ENCODE results near the gene TMEM115. TPM values are rescaled to one million over a fixed set of nuclear protein-coding genes. Genes with fewer than 3 reads are reported as not detected.

The TMEM115 gene
- total RNA-seq, 1 experiment from 2014 or later, result 29.4 TPM

GRCh38 chr3:50371133-50371685 lies 11.9 kb upstream of the TMEM115 start:
- CTCF ChIA-PET, result interaction anchor here (0.6 to 1.2 kb wide), 6 partner anchors 10 to 178 kb away, joined by 3 to 18 read pairs (median 3); no protein-coding TSS in a partner anchor
- TF ChIP-seq CTCF (IDR thresholded peaks at IDR 0.05; ENCODE audit: unreplicated experiment), result no peak
- Mint-ChIP-seq H3K36me3 (ENCODE audit: insufficient read depth, unreplicated experiment) (peaks cover 4% of the 10 kb centered on the region), H3K27ac (ENCODE audit: unreplicated experiment) (no peak overlapping the region), H3K27me3 (ENCODE audit: unreplicated experiment) (peaks cover 68% of the 10 kb centered on the region), H3K9me3 (ENCODE audit: low read depth, unreplicated experiment) (no peaks in the 10 kb centered on the region), H3K4me3 (ENCODE audit: low read depth, unreplicated experiment) (no peak overlapping the region), H3K4me1 (ENCODE audit: low read depth, unreplicated experiment) (no peaks in the 10 kb centered on the region)
- BruUV-seq (replicated peaks), result no TSS peak
- intact Hi-C loops (cut with micrococcal nuclease; ENCODE audit: unreplicated experiment), result loop anchor here (10.0 kb wide), 1 partner anchor 54 kb away; no protein-coding TSS in a partner anchor
- no peak for DNase-seq

GRCh38 chr3:50370594-50370993 lies 11.3 kb upstream of the TMEM115 start:
- intact Hi-C loops (cut with micrococcal nuclease; ENCODE audit: unreplicated experiment), result loop anchor here (1.0 to 10.0 kb wide), 2 partner anchors 54 to 172 kb away; no protein-coding TSS in a partner anchor
- H3K36me3 Mint-ChIP-seq (ENCODE audit: insufficient read depth, unreplicated experiment), result peaks cover 6% of the 10 kb centered on the region
- BruUV-seq (replicated peaks), result no TSS peak
- no peaks in the 10 kb centered on the region for H3K9me3 Mint-ChIP-seq (ENCODE audit: low read depth, unreplicated experiment)
- peaks cover 63% of the 10 kb centered on the region for H3K27me3 Mint-ChIP-seq (ENCODE audit: unreplicated experiment)
- H3K4me3 Mint-ChIP-seq (ENCODE audit: low read depth, unreplicated experiment), result no peak overlapping the region
- peak; percentile 27 for DNase-seq
- H3K27ac Mint-ChIP-seq (ENCODE audit: unreplicated experiment), result no peak overlapping the region
- CTCF ChIA-PET, result interaction anchor here (0.6 to 1.2 kb wide), 6 partner anchors 10 to 179 kb away, joined by 3 to 18 read pairs (median 3); no protein-coding TSS in a partner anchor
- no peak for TF ChIP-seq CTCF (IDR thresholded peaks at IDR 0.05; ENCODE audit: unreplicated experiment)
- no peaks in the 10 kb centered on the region for H3K4me1 Mint-ChIP-seq (ENCODE audit: low read depth, unreplicated experiment)

- TF ChIP-seq CTCF (IDR thresholded peaks at IDR 0.05; ENCODE audit: unreplicated experiment), result no peak
- CTCF ChIA-PET, result interaction anchor here (1.2 kb wide), 1 partner anchor 21 kb away, joined by 3 read pairs; no protein-coding TSS in a partner anchor
- Mint-ChIP-seq H3K27ac (ENCODE audit: unreplicated experiment) (no peak overlapping the region), H3K27me3 (ENCODE audit: unreplicated experiment) (peaks cover 63% of the 10 kb centered on the region), H3K4me1 (ENCODE audit: low read depth, unreplicated experiment) (no peaks in the 10 kb centered on the region), H3K36me3 (ENCODE audit: insufficient read depth, unreplicated experiment) (peaks cover 13% of the 10 kb centered on the region), H3K4me3 (ENCODE audit: low read depth, unreplicated experiment) (no peak overlapping the region), H3K9me3 (ENCODE audit: low read depth, unreplicated experiment) (no peaks in the 10 kb centered on the region)
- intact Hi-C loops (cut with micrococcal nuclease; ENCODE audit: unreplicated experiment), result no loop called here
- DNase-seq, result no peak
- BruUV-seq (replicated peaks), result no TSS peak
Observed at GRCh38 chr3:50369012-50369670, 9.8 kb upstream of the TMEM115 start.

GRCh38 chr3:50365842-50366220 lies 6.5 kb upstream of the TMEM115 start:
- Mint-ChIP-seq H3K4me1 (ENCODE audit: low read depth, unreplicated experiment) (no peaks in the 10 kb centered on the region), H3K27ac (ENCODE audit: unreplicated experiment) (no peak overlapping the region), H3K9me3 (ENCODE audit: low read depth, unreplicated experiment) (no peaks in the 10 kb centered on the region), H3K36me3 (ENCODE audit: insufficient read depth, unreplicated experiment) (peaks cover 13% of the 10 kb centered on the region), H3K4me3 (ENCODE audit: low read depth, unreplicated experiment) (peak overlapping the region; percentile 64), H3K27me3 (ENCODE audit: unreplicated experiment) (peaks cover 44% of the 10 kb centered on the region)
- TF ChIP-seq CTCF (IDR thresholded peaks at IDR 0.05; ENCODE audit: unreplicated experiment), result no peak
- no TSS peak for BruUV-seq (replicated peaks)
- intact Hi-C loops (cut with micrococcal nuclease; ENCODE audit: unreplicated experiment), result no loop called here
- CTCF ChIA-PET, result no interaction called here
- DNase-seq, result no peak
